NK-92 (cell line): ENCODE measurements around the gene GUCY2F.

Experiments
- DNase-seq: peaks from one replicate; lab custom pipeline; 2025; ENCODE audit not compliant: unreplicated experiment; lab: John Stamatoyannopoulos, UW

GUCY2F gene

GRCh38 chrX:109481986-109482385 lies at the start of gene GUCY2F:
TSS of gene GUCY2F (minus strand) at chrX:109482086. CDS start at chrX:109475936, 6,150 bp downstream.
- DNase-seq = no peak

- no peak for DNase-seq
Measured at GRCh38 chrX:109519001-109519400, 37.1 kb upstream of the GUCY2F start.

- no peak for DNase-seq
Measured at GRCh38 chrX:109511113-109511512, 29.2 kb upstream of the GUCY2F start.

- DNase-seq = no peak
Measured at GRCh38 chrX:109508915-109509314, 27.0 kb upstream of the GUCY2F start.

GRCh38 chrX:109501176-109501575 lies 19.3 kb upstream of the GUCY2F start:
- no peak for DNase-seq

- no peak for DNase-seq
Measured at GRCh38 chrX:109498434-109498833, 16.5 kb upstream of the GUCY2F start.

GRCh38 chrX:109489174-109489573 lies 7.3 kb upstream of the GUCY2F start:
- no peak for DNase-seq

- no peak for DNase-seq
Measured at GRCh38 chrX:109487640-109488039, 5.8 kb upstream of the GUCY2F start.

- DNase-seq = no peak
Measured at GRCh38 chrX:109485470-109486340, 3.8 kb upstream of the GUCY2F start.

- no peak for DNase-seq
Measured at GRCh38 chrX:109484886-109485285, 3.0 kb upstream of the GUCY2F start.

GRCh38 chrX:109475174-109475891 lies 6.6 kb downstream of the GUCY2F start:
- DNase-seq = no peak

- DNase-seq = no peak
Measured at GRCh38 chrX:109472939-109473735, 8.7 kb downstream of the GUCY2F start.

GRCh38 chrX:109464231-109464630 lies 17.7 kb downstream of the GUCY2F start:
- DNase-seq = no peak

- DNase-seq = no peak
Measured at GRCh38 chrX:109463784-109464183, 18.1 kb downstream of the GUCY2F start.

GRCh38 chrX:109448282-109448938 lies 33.5 kb downstream of the GUCY2F start:
- no peak for DNase-seq

GRCh38 chrX:109441266-109441665 lies 40.6 kb downstream of the GUCY2F start:
- DNase-seq = no peak

GRCh38 chrX:109440475-109440874 lies 41.4 kb downstream of the GUCY2F start:
- no peak for DNase-seq

- no peak for DNase-seq
Measured at GRCh38 chrX:109409181-109409580, 72.7 kb downstream of the GUCY2F start.

- no peak for DNase-seq
Measured at GRCh38 chrX:109403922-109404321, 78.0 kb downstream of the GUCY2F start.

- DNase-seq = no peak
Measured at GRCh38 chrX:109399831-109400230, 82.1 kb downstream of the GUCY2F start.

- DNase-seq = no peak
Measured at GRCh38 chrX:109398833-109399232, 83.1 kb downstream of the GUCY2F start.
